ENCODE results near the gene HCN4.
"Not testable (repeated sequence)": the region's sequence is repeated elsewhere in the genome, so short reads cannot be mapped to it uniquely, and the experiment has no call there.

HCN4 gene

GRCh38 chr15:73368301-73369136, at the start of gene HCN4:
HCN4 (minus strand) TSS chr15:73368958; CDS start chr15:73368270, 688 bp downstream.
- no peak for DNase-seq (ENCODE audit: low read depth in 1 of 2, low spot score in 1 of 2)

GRCh38 chr15:73414876-73415275, 46.1 kb upstream of the HCN4 start:
- DNase-seq (ENCODE audit: low read depth in 1 of 2, low spot score in 1 of 2): no peak

- DNase-seq (ENCODE audit: low read depth in 1 of 2, low spot score in 1 of 2): no peak
These were observed 34.4 kb upstream of the HCN4 start for GRCh38 chr15:73403171-73403570.

GRCh38 chr15:73400222-73400621, 31.5 kb upstream of the HCN4 start:
- not testable (repeated sequence) for DNase-seq (ENCODE audit: low read depth in 1 of 2, low spot score in 1 of 2)

GRCh38 chr15:73398861-73399260, 30.1 kb upstream of the HCN4 start:
- DNase-seq (ENCODE audit: low read depth in 1 of 2, low spot score in 1 of 2): no peak

GRCh38 chr15:73397461-73397860, 28.7 kb upstream of the HCN4 start:
- no peak for DNase-seq (ENCODE audit: low read depth in 1 of 2, low spot score in 1 of 2)

- no peak for DNase-seq (ENCODE audit: low read depth in 1 of 2, low spot score in 1 of 2)
These were observed 26.9 kb upstream of the HCN4 start for GRCh38 chr15:73395671-73396070.

- DNase-seq (ENCODE audit: low read depth in 1 of 2, low spot score in 1 of 2): no peak
These were observed 26.0 kb upstream of the HCN4 start for GRCh38 chr15:73394782-73395181.

- no peak for DNase-seq (ENCODE audit: low read depth in 1 of 2, low spot score in 1 of 2)
These were observed 24.6 kb upstream of the HCN4 start for GRCh38 chr15:73393336-73393735.

GRCh38 chr15:73392025-73392424, 23.3 kb upstream of the HCN4 start:
- no peak for DNase-seq (ENCODE audit: low read depth in 1 of 2, low spot score in 1 of 2)

GRCh38 chr15:73391128-73391872, 22.5 kb upstream of the HCN4 start:
- no peak for DNase-seq (ENCODE audit: low read depth in 1 of 2, low spot score in 1 of 2)

- DNase-seq (ENCODE audit: low read depth in 1 of 2, low spot score in 1 of 2): no peak
These were observed 21.3 kb upstream of the HCN4 start for GRCh38 chr15:73389971-73390544.

GRCh38 chr15:73389539-73389938, 20.8 kb upstream of the HCN4 start:
- DNase-seq (ENCODE audit: low read depth in 1 of 2, low spot score in 1 of 2): no peak

GRCh38 chr15:73388256-73388781, 19.6 kb upstream of the HCN4 start:
- no peak for DNase-seq (ENCODE audit: low read depth in 1 of 2, low spot score in 1 of 2)

GRCh38 chr15:73387507-73388255, 18.9 kb upstream of the HCN4 start:
- DNase-seq (ENCODE audit: low read depth in 1 of 2, low spot score in 1 of 2): no peak

GRCh38 chr15:73386886-73387506, 18.2 kb upstream of the HCN4 start:
- no peak for DNase-seq (ENCODE audit: low read depth in 1 of 2, low spot score in 1 of 2)

- DNase-seq (ENCODE audit: low read depth in 1 of 2, low spot score in 1 of 2): no peak
These were observed 17.5 kb upstream of the HCN4 start for GRCh38 chr15:73386238-73386637.

- no peak for DNase-seq (ENCODE audit: low read depth in 1 of 2, low spot score in 1 of 2)
These were observed 16.4 kb upstream of the HCN4 start for GRCh38 chr15:73385205-73385604.

GRCh38 chr15:73383310-73384189, 14.8 kb upstream of the HCN4 start:
- DNase-seq (ENCODE audit: low read depth in 1 of 2, low spot score in 1 of 2): no peak

GRCh38 chr15:73382115-73382514, 13.4 kb upstream of the HCN4 start:
- DNase-seq (ENCODE audit: low read depth in 1 of 2, low spot score in 1 of 2): no peak

Measured in activated T-helper 1 cell treated with anti-CD3 and anti-CD28 coated beads, Interleukin-2, amount 50 U/mL, for 16 hours (primary cell).